ENCODE measurements around the gene DHODH.
A peak's percentile ranks its signal among the peaks of the same experiment; 100 is the strongest.

Gene DHODH

GRCh38 chr16:72008424-72009216 is at the start of gene DHODH:
Gene DHODH (plus strand): TSS chr16:72008744. CDS start chr16:72008765, 21 bp downstream.
- no peaks in the 10 kb centered on the region for H3K36me3 ChIP-seq (ENCODE audit: insufficient read depth, low read length)
- H3K27me3 ChIP-seq (ENCODE audit: control insufficient read depth in 1 of 2, insufficient read depth in 2 of 2, low read length in 2 of 2): no peaks in the 10 kb centered on the region
- peak within 1 kb of the TSS; percentile 91 to 97 for H3K4me3 ChIP-seq (ENCODE audit: low read depth in 1 of 2, low read length in 2 of 2)
- H3K4me1 ChIP-seq (ENCODE audit: insufficient read depth, low read length): no peaks in the 10 kb centered on the region
- no peak within 1 kb of the TSS for H3K9ac ChIP-seq (ENCODE audit: low read length)
- H3K9me3 ChIP-seq (ENCODE audit: low read length): no peaks in the 10 kb centered on the region
- peak within 1 kb of the TSS; percentile 52 for H3K27ac ChIP-seq (ENCODE audit: low read depth, low read length)

- no peak overlapping the region for H3K4me3 ChIP-seq (ENCODE audit: low read depth in 1 of 2, low read length in 2 of 2)
- H3K4me1 ChIP-seq (ENCODE audit: insufficient read depth, low read length): no peaks in the 10 kb centered on the region
- H3K9me3 ChIP-seq (ENCODE audit: low read length): no peaks in the 10 kb centered on the region
- H3K36me3 ChIP-seq (ENCODE audit: insufficient read depth, low read length): no peaks in the 10 kb centered on the region
- no peak overlapping the region for H3K27ac ChIP-seq (ENCODE audit: low read depth, low read length)
- H3K9ac ChIP-seq (ENCODE audit: low read length): no peak overlapping the region
- no peaks in the 10 kb centered on the region for H3K27me3 ChIP-seq (ENCODE audit: control insufficient read depth in 1 of 2, insufficient read depth in 2 of 2, low read length in 2 of 2)
These were observed 47.2 kb upstream of the DHODH start for GRCh38 chr16:71961066-71962039.

DNA sequence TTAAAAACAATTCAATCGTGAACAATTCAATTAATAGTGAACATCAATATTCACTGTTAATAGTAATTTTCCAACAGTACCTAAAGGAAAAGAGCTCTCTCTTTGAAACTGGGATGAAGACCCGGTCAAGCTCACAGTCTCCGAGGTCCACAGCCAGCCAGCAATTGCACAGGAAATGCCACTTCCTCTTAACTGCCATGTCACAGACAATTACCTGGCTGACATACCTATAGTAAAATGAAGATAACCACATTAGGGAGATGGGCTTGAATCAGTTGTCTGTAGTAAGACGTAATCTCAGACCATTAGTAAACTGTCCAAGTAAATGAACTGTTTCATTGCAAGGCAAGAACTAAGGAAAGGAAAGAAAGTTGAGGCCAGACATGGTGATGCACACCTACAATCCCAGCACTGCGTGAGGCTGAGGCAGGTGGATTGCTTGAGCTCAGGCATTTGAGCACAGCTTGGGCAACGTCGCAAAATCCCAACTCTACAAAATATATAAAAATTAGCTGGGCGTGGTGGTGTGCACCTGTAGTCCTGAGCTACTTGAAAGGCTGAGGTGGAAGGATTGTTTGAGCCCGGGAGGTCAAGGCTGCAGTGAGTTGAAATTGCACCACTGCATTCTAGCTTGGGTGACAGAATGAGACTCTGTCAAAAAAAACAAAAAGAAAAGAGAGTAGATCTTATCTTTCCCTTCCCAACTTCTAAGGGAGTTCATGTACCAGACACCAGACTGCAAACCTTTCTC is 45.2 kb upstream of the DHODH start:
- Histone ChIP-seq H3K27ac (ENCODE audit: low read depth, low read length) (no peak overlapping the region), H3K27me3 (ENCODE audit: control insufficient read depth in 1 of 2, insufficient read depth in 2 of 2, low read length in 2 of 2) (no peaks in the 10 kb centered on the region), H3K4me3 (ENCODE audit: low read depth in 1 of 2, low read length in 2 of 2) (no peak overlapping the region), H3K9ac (ENCODE audit: low read length) (no peak overlapping the region), H3K4me1 (ENCODE audit: insufficient read depth, low read length) (no peaks in the 10 kb centered on the region), H3K9me3 (ENCODE audit: low read length) (no peaks in the 10 kb centered on the region), H3K36me3 (ENCODE audit: insufficient read depth, low read length) (no peaks in the 10 kb centered on the region)

DNA sequence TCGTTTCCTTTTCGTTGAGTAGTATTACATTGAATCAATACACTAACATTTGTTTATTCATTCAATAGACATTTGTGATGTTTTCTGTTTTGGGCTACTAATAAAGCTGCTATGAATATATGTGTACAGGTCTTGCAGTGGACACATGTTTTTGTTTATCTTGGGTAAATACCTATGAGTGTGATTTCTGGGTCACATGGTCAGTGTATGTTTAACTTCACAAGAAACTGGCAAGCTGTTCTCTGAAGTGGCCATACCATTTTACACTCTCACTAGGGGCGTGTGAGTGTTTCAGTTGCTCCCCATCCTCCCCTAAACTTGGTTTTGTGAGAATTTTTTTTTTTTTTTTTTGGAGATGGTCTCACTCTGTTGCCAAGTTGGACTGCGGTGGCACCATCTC is 43.3 kb upstream of the DHODH start:
- Histone ChIP-seq H3K27ac (ENCODE audit: low read depth, low read length) (no peak overlapping the region), H3K4me3 (ENCODE audit: low read depth in 1 of 2, low read length in 2 of 2) (no peak overlapping the region), H3K36me3 (ENCODE audit: insufficient read depth, low read length) (no peaks in the 10 kb centered on the region), H3K9ac (ENCODE audit: low read length) (no peak overlapping the region), H3K4me1 (ENCODE audit: insufficient read depth, low read length) (no peaks in the 10 kb centered on the region), H3K9me3 (ENCODE audit: low read length) (no peaks in the 10 kb centered on the region), H3K27me3 (ENCODE audit: control insufficient read depth in 1 of 2, insufficient read depth in 2 of 2, low read length in 2 of 2) (no peaks in the 10 kb centered on the region)

DNA sequence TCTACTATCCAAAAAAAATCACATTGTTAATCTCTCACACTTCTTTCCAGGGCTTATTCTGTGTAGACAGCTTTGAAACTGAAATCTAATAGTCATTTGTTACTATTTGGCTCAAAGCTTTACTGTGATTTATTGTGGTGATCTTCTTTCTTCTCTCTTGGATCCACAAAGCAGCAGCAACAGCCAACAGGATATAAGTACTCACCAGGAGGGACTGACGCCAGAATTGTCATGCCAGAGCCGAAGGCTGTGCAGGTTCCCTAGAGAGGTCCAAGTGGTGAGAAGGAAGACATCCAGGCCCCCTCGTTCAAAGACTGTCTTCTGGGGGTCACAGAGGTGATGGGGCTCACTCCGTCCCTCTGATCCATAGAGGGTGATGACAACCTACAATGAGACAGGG is 41.6 kb upstream of the DHODH start:
- H3K4me3 ChIP-seq (ENCODE audit: low read depth in 1 of 2, low read length in 2 of 2): no peak overlapping the region
- H3K4me1 ChIP-seq (ENCODE audit: insufficient read depth, low read length): no peaks in the 10 kb centered on the region
- no peak overlapping the region for H3K9ac ChIP-seq (ENCODE audit: low read length)
- H3K9me3 ChIP-seq (ENCODE audit: low read length): no peaks in the 10 kb centered on the region
- H3K36me3 ChIP-seq (ENCODE audit: insufficient read depth, low read length): no peaks in the 10 kb centered on the region
- no peaks in the 10 kb centered on the region for H3K27me3 ChIP-seq (ENCODE audit: control insufficient read depth in 1 of 2, insufficient read depth in 2 of 2, low read length in 2 of 2)
- no peak overlapping the region for H3K27ac ChIP-seq (ENCODE audit: low read depth, low read length)

GRCh38 chr16:71969353-71969752 is 39.2 kb upstream of the DHODH start:
- Histone ChIP-seq H3K4me3 (ENCODE audit: low read depth in 1 of 2, low read length in 2 of 2) (no peak overlapping the region), H3K4me1 (ENCODE audit: insufficient read depth, low read length) (no peaks in the 10 kb centered on the region), H3K36me3 (ENCODE audit: insufficient read depth, low read length) (no peaks in the 10 kb centered on the region), H3K27ac (ENCODE audit: low read depth, low read length) (no peak overlapping the region), H3K9ac (ENCODE audit: low read length) (no peak overlapping the region), H3K9me3 (ENCODE audit: low read length) (no peaks in the 10 kb centered on the region), H3K27me3 (ENCODE audit: control insufficient read depth in 1 of 2, insufficient read depth in 2 of 2, low read length in 2 of 2) (no peaks in the 10 kb centered on the region)

- H3K4me1 ChIP-seq (ENCODE audit: insufficient read depth, low read length): no peaks in the 10 kb centered on the region
- H3K4me3 ChIP-seq (ENCODE audit: low read depth in 1 of 2, low read length in 2 of 2): no peak overlapping the region
- no peaks in the 10 kb centered on the region for H3K27me3 ChIP-seq (ENCODE audit: control insufficient read depth in 1 of 2, insufficient read depth in 2 of 2, low read length in 2 of 2)
- H3K9ac ChIP-seq (ENCODE audit: low read length): no peak overlapping the region
- no peaks in the 10 kb centered on the region for H3K9me3 ChIP-seq (ENCODE audit: low read length)
- no peak overlapping the region for H3K27ac ChIP-seq (ENCODE audit: low read depth, low read length)
- H3K36me3 ChIP-seq (ENCODE audit: insufficient read depth, low read length): no peaks in the 10 kb centered on the region
These were observed 37.0 kb upstream of the DHODH start for GRCh38 chr16:71971571-71971970.

DNA sequence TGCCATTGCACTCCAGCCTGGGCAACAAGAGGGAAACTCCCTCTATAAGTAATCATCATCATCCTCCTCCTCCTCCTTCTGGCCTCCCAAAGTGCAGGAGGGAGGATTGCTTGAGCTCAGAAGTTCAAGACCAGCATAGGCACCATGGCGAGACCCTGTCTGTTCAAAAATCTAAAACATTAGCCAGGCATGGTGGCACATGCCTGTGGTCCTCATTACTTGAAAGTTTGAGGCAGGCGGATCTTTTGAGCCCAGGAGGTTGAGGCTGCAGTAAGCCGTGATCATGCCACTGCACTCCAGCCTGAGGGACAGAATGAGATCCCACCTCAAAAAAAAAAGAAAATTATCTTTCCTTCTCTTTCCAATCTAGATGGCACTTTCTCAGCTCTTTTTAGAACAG is 36.2 kb upstream of the DHODH start:
- Histone ChIP-seq H3K9me3 (ENCODE audit: low read length) (no peaks in the 10 kb centered on the region), H3K4me3 (ENCODE audit: low read depth in 1 of 2, low read length in 2 of 2) (no peak overlapping the region), H3K4me1 (ENCODE audit: insufficient read depth, low read length) (no peaks in the 10 kb centered on the region), H3K27ac (ENCODE audit: low read depth, low read length) (no peak overlapping the region), H3K27me3 (ENCODE audit: control insufficient read depth in 1 of 2, insufficient read depth in 2 of 2, low read length in 2 of 2) (no peaks in the 10 kb centered on the region), H3K36me3 (ENCODE audit: insufficient read depth, low read length) (no peaks in the 10 kb centered on the region), H3K9ac (ENCODE audit: low read length) (no peak overlapping the region)

GRCh38 chr16:71973001-71973400 is 35.5 kb upstream of the DHODH start:
- H3K4me1 ChIP-seq (ENCODE audit: insufficient read depth, low read length): no peaks in the 10 kb centered on the region
- no peaks in the 10 kb centered on the region for H3K27me3 ChIP-seq (ENCODE audit: control insufficient read depth in 1 of 2, insufficient read depth in 2 of 2, low read length in 2 of 2)
- H3K4me3 ChIP-seq (ENCODE audit: low read depth in 1 of 2, low read length in 2 of 2): no peak overlapping the region
- no peaks in the 10 kb centered on the region for H3K36me3 ChIP-seq (ENCODE audit: insufficient read depth, low read length)
- no peak overlapping the region for H3K27ac ChIP-seq (ENCODE audit: low read depth, low read length)
- no peak overlapping the region for H3K9ac ChIP-seq (ENCODE audit: low read length)
- no peaks in the 10 kb centered on the region for H3K9me3 ChIP-seq (ENCODE audit: low read length)

DNA sequence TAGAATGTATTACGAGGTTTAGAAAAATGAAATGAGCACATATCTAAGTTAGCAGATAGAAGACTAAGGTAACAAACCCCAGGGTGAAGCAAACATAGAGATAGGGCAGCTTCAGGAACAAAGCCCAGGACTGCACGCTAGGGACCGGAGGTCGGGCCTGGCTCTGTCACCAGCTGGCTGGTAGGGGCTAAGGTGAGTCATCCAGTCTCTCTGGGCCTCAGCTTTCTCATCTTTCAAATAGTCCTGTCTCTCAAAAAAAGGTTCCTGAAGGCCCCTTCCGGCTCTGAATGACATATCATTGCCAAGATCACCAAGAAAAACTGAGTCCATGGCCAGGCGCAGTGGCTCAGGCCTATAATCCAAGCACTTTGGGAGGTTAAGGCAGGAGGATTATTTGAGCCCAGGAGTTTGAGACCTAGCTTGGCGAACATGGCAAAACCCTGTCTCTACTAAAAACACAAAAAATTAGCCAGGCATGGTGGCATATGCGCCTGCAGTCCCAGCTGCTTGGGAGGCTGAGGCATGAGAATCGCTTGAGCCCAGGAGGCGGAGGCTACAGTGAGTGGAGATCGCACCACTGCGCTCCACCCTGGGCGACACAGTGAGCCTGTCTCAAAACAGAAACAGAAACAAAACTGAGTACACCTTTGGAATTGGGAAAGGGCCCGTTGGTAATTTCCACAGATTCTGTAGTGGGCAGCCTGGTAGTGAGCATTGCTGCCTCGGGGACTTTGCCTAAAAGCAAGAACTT is 34.3 kb upstream of the DHODH start:
- Histone ChIP-seq H3K36me3 (ENCODE audit: insufficient read depth, low read length) (no peaks in the 10 kb centered on the region), H3K9ac (ENCODE audit: low read length) (no peak overlapping the region), H3K4me1 (ENCODE audit: insufficient read depth, low read length) (no peaks in the 10 kb centered on the region), H3K9me3 (ENCODE audit: low read length) (no peaks in the 10 kb centered on the region), H3K4me3 (ENCODE audit: low read depth in 1 of 2, low read length in 2 of 2) (no peak overlapping the region), H3K27me3 (ENCODE audit: control insufficient read depth in 1 of 2, insufficient read depth in 2 of 2, low read length in 2 of 2) (no peaks in the 10 kb centered on the region), H3K27ac (ENCODE audit: low read depth, low read length) (no peak overlapping the region)
